Measurements from ENCODE around the gene ZBTB4. TPM values are rescaled to one million over a fixed set of nuclear protein-coding genes. Genes with fewer than 3 reads are reported as not detected.

Gene ZBTB4
- total RNA-seq, 1 experiment from 2014 or later: 26.3 TPM

DNA sequence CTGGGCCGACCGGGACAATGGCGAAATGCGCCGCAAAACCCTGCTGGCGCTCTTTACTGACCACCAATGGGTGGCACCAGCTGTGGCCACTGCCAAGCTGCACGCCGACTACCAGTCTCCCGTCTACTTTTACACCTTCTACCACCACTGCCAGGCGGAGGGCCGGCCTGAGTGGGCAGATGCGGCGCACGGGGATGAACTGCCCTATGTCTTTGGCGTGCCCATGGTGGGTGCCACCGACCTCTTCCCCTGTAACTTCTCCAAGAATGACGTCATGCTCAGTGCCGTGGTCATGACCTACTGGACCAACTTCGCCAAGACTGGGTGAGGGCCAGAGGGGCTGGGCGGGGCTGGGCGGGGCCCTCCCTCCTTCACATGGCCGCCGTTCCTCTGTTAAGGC lies 63.6 kb downstream of the ZBTB4 start:
- POLR2A ChIA-PET: interaction anchor here (1.0 kb wide), 2 partner anchors 12 kb away, joined by 3 to 4 read pairs; partner anchors contain the start of gene TMEM256
- DNase-seq (ENCODE audit: unreplicated experiment): no peak
- CTCF ChIA-PET: no interaction called here
- no TSS peak for BruUV-seq (replicated peaks)
- no peaks in the 10 kb centered on the region for H3K9me3 Mint-ChIP-seq (ENCODE audit: unreplicated experiment)
- H3K4me3 Mint-ChIP-seq (ENCODE audit: unreplicated experiment): no peak overlapping the region
- no peaks in the 10 kb centered on the region for H3K27me3 Mint-ChIP-seq (ENCODE audit: insufficient read depth, unreplicated experiment)
- peaks cover 5% of the 10 kb centered on the region for H3K4me1 Mint-ChIP-seq (ENCODE audit: insufficient read depth, unreplicated experiment)
- intact Hi-C loops (cut with micrococcal nuclease): no loop called here
- H3K27ac Mint-ChIP-seq (ENCODE audit: low read depth, unreplicated experiment): no peak overlapping the region
- peaks cover 4% of the 10 kb centered on the region for H3K36me3 Mint-ChIP-seq (ENCODE audit: insufficient read depth, unreplicated experiment)
- TF ChIP-seq, protein P1, sequence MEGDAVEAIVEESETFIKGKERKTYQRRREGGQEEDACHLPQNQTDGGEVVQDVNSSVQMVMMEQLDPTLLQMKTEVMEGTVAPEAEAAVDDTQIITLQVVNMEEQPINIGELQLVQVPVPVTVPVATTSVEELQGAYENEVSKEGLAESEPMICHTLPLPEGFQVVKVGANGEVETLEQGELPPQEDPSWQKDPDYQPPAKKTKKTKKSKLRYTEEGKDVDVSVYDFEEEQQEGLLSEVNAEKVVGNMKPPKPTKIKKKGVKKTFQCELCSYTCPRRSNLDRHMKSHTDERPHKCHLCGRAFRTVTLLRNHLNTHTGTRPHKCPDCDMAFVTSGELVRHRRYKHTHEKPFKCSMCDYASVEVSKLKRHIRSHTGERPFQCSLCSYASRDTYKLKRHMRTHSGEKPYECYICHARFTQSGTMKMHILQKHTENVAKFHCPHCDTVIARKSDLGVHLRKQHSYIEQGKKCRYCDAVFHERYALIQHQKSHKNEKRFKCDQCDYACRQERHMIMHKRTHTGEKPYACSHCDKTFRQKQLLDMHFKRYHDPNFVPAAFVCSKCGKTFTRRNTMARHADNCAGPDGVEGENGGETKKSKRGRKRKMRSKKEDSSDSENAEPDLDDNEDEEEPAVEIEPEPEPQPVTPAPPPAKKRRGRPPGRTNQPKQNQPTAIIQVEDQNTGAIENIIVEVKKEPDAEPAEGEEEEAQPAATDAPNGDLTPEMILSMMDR (IDR thresholded peaks at IDR 0.05; ENCODE audit: unreplicated experiment): no peak

DNA sequence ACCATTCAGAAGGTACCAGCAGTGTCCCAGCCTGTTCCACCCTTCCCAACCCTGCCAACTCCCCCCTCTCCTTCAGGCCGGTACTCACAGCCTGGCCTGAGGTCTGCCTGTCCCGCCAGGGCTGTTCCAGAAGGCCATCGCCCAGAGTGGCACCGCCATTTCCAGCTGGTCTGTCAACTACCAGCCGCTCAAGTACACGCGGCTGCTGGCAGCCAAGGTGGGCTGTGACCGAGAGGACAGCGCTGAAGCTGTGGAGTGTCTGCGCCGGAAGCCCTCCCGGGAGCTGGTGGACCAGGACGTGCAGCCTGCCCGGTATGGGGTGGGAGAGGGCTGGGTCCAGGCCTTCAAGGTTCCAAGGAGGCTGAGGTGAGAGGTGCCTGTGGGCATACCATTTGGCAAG lies 64.6 kb downstream of the ZBTB4 start:
- Mint-ChIP-seq H3K9me3 (ENCODE audit: unreplicated experiment) (no peaks in the 10 kb centered on the region), H3K36me3 (ENCODE audit: insufficient read depth, unreplicated experiment) (peaks cover 12% of the 10 kb centered on the region), H3K27me3 (ENCODE audit: insufficient read depth, unreplicated experiment) (no peaks in the 10 kb centered on the region), H3K27ac (ENCODE audit: low read depth, unreplicated experiment) (no peak overlapping the region), H3K4me3 (ENCODE audit: unreplicated experiment) (no peak overlapping the region), H3K4me1 (ENCODE audit: insufficient read depth, unreplicated experiment) (peaks cover 5% of the 10 kb centered on the region)
- intact Hi-C loops (cut with micrococcal nuclease): no loop called here
- ChIA-PET CTCF (no interaction called here), POLR2A (interaction anchor here (0.7 to 1.0 kb wide), 2 partner anchors 11 to 134 kb away, joined by 3 to 4 read pairs; partner anchors contain the start of gene TNFSF12)
- no TSS peak for BruUV-seq (replicated peaks)
- DNase-seq (ENCODE audit: unreplicated experiment): no peak
- TF ChIP-seq, protein P1 (IDR thresholded peaks at IDR 0.05; ENCODE audit: unreplicated experiment): no peak

DNA sequence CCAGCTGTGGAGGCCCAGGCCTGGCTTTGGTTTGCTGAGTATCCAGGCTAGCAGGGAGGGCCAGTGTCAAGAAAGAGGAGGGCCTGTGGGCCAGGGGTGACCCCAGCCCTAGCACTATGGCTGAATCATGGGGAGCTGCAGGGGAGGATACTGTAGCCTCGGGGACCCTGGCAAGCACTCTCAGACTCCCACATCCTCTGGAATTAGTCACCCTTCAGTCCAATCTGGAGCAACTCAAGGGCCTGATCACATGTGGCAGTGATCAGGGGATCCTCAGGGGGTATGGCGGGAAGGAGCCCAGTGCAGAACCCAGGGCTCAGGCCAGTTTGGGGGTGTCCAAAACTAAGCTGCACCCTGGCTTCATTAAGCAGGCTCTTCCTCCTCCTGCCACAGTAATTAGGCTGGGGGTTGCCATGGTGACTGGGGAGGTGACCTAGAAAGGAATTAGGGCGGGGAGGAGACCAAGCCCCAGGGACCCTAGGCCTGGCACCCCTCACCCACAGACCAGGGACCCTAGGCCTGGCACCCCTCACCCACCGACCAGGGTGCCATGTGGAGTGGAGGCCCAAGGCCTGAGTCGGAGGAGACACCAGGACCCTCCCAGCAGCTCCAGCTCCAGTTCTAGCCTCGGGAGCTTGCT lies 66.0 kb downstream of the ZBTB4 start:
- intact Hi-C loops (cut with micrococcal nuclease): no loop called here
- CTCF ChIA-PET: interaction anchor here (0.5 kb wide), 1 partner anchor 61 kb away, joined by 4 read pairs; no protein-coding TSS in a partner anchor
- Mint-ChIP-seq H3K36me3 (ENCODE audit: insufficient read depth, unreplicated experiment) (peaks cover 12% of the 10 kb centered on the region), H3K4me1 (ENCODE audit: insufficient read depth, unreplicated experiment) (peaks cover 5% of the 10 kb centered on the region), H3K4me3 (ENCODE audit: unreplicated experiment) (no peak overlapping the region), H3K9me3 (ENCODE audit: unreplicated experiment) (no peaks in the 10 kb centered on the region), H3K27me3 (ENCODE audit: insufficient read depth, unreplicated experiment) (no peaks in the 10 kb centered on the region), H3K27ac (ENCODE audit: low read depth, unreplicated experiment) (no peak overlapping the region)
- peak; percentile 33 for DNase-seq (ENCODE audit: unreplicated experiment)
- no TSS peak for BruUV-seq (replicated peaks)
- TF ChIP-seq, protein P1 (IDR thresholded peaks at IDR 0.05; ENCODE audit: unreplicated experiment): no peak
- POLR2A ChIA-PET: interaction anchor here (0.6 to 1.0 kb wide), 3 partner anchors 9 to 145 kb away, joined by 3 to 8 read pairs (median 3); partner anchors contain the start of genes TMEM256 and TNFSF13

DNA sequence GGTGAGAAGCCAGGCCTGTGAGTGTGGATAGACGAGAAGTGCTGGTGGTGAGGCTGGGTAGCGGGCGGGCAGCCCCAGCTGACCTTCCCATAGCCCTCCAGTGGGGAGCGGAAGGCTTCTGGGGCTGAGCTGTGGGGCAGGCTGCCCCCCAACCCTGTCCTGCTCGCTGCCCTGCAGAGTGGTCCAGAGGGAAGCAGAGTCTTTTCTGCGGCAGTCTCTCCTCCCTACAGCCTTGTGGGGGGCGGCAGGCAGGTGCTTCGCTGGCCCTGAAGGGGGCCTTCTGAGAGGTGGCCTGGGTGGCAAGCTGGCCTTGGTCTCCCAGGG lies 68.0 kb downstream of the ZBTB4 start:
- intact Hi-C loops (cut with micrococcal nuclease): no loop called here
- Mint-ChIP-seq H3K36me3 (ENCODE audit: insufficient read depth, unreplicated experiment) (peaks cover 12% of the 10 kb centered on the region), H3K4me3 (ENCODE audit: unreplicated experiment) (no peak overlapping the region), H3K9me3 (ENCODE audit: unreplicated experiment) (no peaks in the 10 kb centered on the region), H3K27me3 (ENCODE audit: insufficient read depth, unreplicated experiment) (no peaks in the 10 kb centered on the region), H3K4me1 (ENCODE audit: insufficient read depth, unreplicated experiment) (peaks cover under 1% of the 10 kb centered on the region), H3K27ac (ENCODE audit: low read depth, unreplicated experiment) (no peak overlapping the region)
- TF ChIP-seq, protein P1 (IDR thresholded peaks at IDR 0.05; ENCODE audit: unreplicated experiment): no peak
- no TSS peak for BruUV-seq (replicated peaks)
- CTCF ChIA-PET: no interaction called here
- POLR2A ChIA-PET: interaction anchor here (0.7 kb wide), 1 partner anchor 30 kb away, joined by 3 read pairs; no protein-coding TSS in a partner anchor
- DNase-seq (ENCODE audit: unreplicated experiment): no peak

All from MCF 10A (cell line).